Prostate gland (tissue), 2 donors: ENCODE measurements around the gene COPS8. TPM values are rescaled to one million over a fixed set of nuclear protein-coding genes. Genes with fewer than 3 reads are reported as not detected.

Source experiments
- DNase-seq: peaks from one replicate; pipeline ENCODE4 v3.0.0-alpha.2; 2019; ENCODE audit warnings: low spot score
- H3K27ac ChIP-seq, 2 donors: fragments of 200-600 bp; sonication (generic); 2 replicates each; pipeline ENCODE4 v1.5.1; 2017 to 2019
- H3K27me3 ChIP-seq: fragments of 200-600 bp; sonication (generic); replicated peaks from 2 replicates; pipeline ENCODE4 v1.5.1; 2019; ENCODE audit not compliant: insufficient read depth
- H3K36me3 ChIP-seq, 2 donors: fragments of 200-600 bp; sonication (generic); 1 replicate in 1 of 2; 2 replicates in 1 of 2; pipeline versions ENCODE4 v1.5.1 to v1.8.1; 2017 to 2019
- H3K4me1 ChIP-seq: fragments of 200-600 bp; sonication (generic); replicated peaks from 2 replicates; pipeline ENCODE4 v1.5.1; 2019
- H3K4me3 ChIP-seq, 2 donors: fragments of 200-600 bp; sonication (generic); 2 replicates each; pipeline ENCODE4 v1.5.1; 2017 to 2019
- H3K9me3 ChIP-seq: fragments of 200-600 bp; sonication (generic); 2 replicates; pipeline ENCODE4 v1.5.1; 2017
- POLR2A ChIP-seq: fragments of 450-650 bp; IDR thresholded peaks from one replicate; pipeline ENCODE4 v1.6.1; 2016; ENCODE audit warnings: antibody characterized with exemption, mild to moderate bottlenecking
- POLR2AphosphoS5 ChIP-seq: sonication (generic); formaldehyde crosslinking; IDR thresholded peaks from one replicate; pipeline ENCODE4 v1.6.1; 2017; ENCODE audit warnings: antibody characterized with exemption
- WGBS: methylation state at CpG from one replicate; pipeline ENCODE4 v1.1.5; 2018; 5-methylcytosine and 5-hydroxymethylcytosine counted together
- intact Hi-C: fragments of 100-400 bp; cut with DNase I; formaldehyde crosslinking; loops from one replicate; pipeline ENCODE4 v1.14.2; 2022
- total RNA-seq, 2 donors: library from RNA; depleted of rRNA; stranded (reverse); fragments of >200 nt; gene quantifications; one replicate each; pipeline ENCODE4 v1.1.0, GENCODE V29; 2016
- TF ChIP-seq, protein P1 (sequence below), 4 experiments: fragments of 200-600 bp in 2 of 4; fragments of 450-650 bp in 2 of 4; sonication (generic) in 2 of 4; IDR thresholded peaks; 1 replicate in 3 of 4; 2 replicates in 1 of 4; pipeline ENCODE4 v1.5.1; 2016 to 2019; ENCODE audit warnings: antibody characterized with exemption in 4 of 4, mild to moderate bottlenecking in 2 of 4, moderate library complexity in 2 of 4

Gene COPS8
- total RNA-seq, 2 donors from 2014 or later, result 73.1 to 90.0 TPM

DNA sequence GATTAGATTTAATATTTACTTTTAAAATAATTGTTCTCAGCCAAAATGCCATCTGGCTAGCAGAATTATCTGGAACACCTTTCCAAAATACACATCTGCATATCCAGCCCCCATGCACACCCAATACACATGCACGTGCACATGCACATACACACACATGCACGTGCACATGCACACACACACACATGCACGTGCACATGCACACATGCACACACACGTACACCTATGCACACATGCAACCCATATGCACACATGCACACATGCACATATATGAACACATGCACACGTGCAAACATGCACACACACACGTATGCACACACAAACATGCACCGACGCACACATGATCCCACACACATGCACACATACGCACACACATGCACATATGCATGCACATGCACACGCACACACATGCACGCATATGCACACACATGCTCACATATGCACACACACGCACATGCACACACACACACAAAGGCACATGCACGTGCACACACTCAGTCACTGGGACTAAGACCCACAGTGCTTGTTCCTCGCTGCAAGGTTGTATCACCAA lies 53.5 kb downstream of the COPS8 start:
- no peak overlapping the region for H3K4me3 ChIP-seq
- H3K27ac ChIP-seq, result no peak overlapping the region
- no peak for DNase-seq
- WGBS, result 91% methylated on average over 14 of the region's 14 CpGs
- no peaks in the 10 kb centered on the region for H3K27me3 ChIP-seq
- no peaks in the 10 kb centered on the region for H3K36me3 ChIP-seq
- intact Hi-C loops, result no loop called here
- no peaks in the 10 kb centered on the region for H3K4me1 ChIP-seq
- TF ChIP-seq POLR2AphosphoS5 (no peak), POLR2A (no peak)
- TF ChIP-seq, protein P1, sequence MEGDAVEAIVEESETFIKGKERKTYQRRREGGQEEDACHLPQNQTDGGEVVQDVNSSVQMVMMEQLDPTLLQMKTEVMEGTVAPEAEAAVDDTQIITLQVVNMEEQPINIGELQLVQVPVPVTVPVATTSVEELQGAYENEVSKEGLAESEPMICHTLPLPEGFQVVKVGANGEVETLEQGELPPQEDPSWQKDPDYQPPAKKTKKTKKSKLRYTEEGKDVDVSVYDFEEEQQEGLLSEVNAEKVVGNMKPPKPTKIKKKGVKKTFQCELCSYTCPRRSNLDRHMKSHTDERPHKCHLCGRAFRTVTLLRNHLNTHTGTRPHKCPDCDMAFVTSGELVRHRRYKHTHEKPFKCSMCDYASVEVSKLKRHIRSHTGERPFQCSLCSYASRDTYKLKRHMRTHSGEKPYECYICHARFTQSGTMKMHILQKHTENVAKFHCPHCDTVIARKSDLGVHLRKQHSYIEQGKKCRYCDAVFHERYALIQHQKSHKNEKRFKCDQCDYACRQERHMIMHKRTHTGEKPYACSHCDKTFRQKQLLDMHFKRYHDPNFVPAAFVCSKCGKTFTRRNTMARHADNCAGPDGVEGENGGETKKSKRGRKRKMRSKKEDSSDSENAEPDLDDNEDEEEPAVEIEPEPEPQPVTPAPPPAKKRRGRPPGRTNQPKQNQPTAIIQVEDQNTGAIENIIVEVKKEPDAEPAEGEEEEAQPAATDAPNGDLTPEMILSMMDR (IDR thresholded peaks at IDR 0.05), result no peak
- no peaks in the 10 kb centered on the region for H3K9me3 ChIP-seq

DNA sequence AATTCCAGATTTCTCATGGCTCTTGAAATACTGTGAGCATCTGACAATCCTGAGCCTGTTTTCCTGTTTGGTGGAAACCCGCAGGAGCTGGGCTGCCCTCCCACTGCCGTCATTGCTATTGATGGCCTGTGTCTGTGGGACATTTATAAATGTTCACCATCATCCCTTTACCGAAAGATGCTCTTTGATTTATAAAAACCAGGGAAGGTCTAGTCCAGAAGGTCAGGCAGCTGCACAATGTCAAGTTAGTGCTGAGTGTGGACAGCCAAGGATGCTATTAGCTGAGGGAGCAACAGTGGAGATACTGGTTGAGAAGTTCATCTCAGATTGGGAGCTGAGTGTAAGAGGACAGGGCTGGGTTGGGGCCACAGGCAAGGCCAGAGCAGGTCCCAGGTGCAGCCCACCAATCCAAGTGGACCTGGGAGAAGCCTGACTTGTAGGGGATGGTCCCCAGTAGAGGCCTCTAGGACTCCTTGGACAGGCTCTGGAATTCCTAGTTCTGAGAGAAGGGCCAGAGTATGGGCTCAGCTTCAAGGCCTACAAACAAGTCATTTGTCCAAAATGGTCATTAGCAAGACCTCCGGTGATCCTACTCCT lies 55.1 kb downstream of the COPS8 start:
- Histone ChIP-seq H3K4me3 (no peak overlapping the region), H3K27ac (peak overlapping the region; percentile 7 to 15), H3K27me3 (no peaks in the 10 kb centered on the region), H3K9me3 (no peaks in the 10 kb centered on the region), H3K36me3 (no peaks in the 10 kb centered on the region), H3K4me1 (no peaks in the 10 kb centered on the region)
- DNase-seq, result no peak
- intact Hi-C loops, result no loop called here
- WGBS, result 78% methylated on average over 4 of the region's 4 CpGs
- TF ChIP-seq POLR2A, result no peak
- TF ChIP-seq POLR2AphosphoS5, result no peak
- TF ChIP-seq, protein P1 (IDR thresholded peaks at IDR 0.05), result no peak

DNA sequence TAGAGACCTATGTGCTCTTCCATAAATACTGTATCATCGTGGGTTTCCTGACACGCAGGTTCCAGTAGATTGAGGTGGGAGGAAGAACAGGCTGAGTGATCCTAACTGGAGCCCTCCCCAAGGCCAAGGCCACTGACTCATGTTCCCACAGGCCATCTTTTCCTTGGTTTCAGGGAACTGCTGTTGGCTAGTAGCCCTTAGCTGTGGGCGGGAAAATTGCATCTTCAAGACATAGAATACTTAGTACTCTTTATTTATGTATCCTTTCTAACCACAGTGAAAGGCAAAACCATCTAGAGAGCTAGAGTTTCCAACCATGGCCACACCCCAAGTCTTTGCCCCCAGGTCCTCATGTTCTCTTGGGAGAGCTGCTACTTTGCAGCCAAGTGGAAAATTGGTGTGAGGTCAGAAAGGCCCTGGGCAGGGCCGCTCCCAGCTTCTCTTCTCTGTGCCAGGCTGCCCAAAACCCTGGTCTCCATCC lies 55.9 kb downstream of the COPS8 start:
- Histone ChIP-seq H3K27ac (no peak overlapping the region), H3K4me1 (no peaks in the 10 kb centered on the region), H3K27me3 (no peaks in the 10 kb centered on the region), H3K36me3 (no peaks in the 10 kb centered on the region), H3K9me3 (no peaks in the 10 kb centered on the region), H3K4me3 (no peak overlapping the region)
- 91% methylated on average over 4 of the region's 4 CpGs for WGBS
- intact Hi-C loops, result no loop called here
- DNase-seq, result no peak
- no peak for TF ChIP-seq POLR2AphosphoS5
- TF ChIP-seq POLR2A, result no peak
- TF ChIP-seq, protein P1 (IDR thresholded peaks at IDR 0.05), result no peak

DNA sequence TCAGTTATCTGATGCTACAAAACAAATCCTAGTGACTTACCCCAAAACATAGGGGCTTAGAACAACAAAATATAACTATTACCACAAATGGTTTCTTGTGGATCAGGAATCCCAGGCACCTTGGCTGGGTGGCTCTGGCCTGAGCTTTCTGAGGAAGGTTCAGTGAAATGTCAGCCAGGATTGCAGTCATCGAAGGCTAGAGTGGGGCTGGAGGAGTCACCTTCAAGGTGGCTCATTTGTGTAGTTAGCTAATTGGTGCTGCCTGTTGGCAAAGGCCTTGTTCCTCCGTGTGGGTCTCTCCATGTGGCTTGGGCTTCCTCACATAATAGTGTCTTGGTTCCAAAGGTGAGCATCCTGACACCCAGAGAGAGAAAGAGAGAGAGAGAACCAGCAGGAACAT lies 57.4 kb downstream of the COPS8 start:
- no peak for TF ChIP-seq POLR2AphosphoS5
- no peak for TF ChIP-seq POLR2A
- intact Hi-C loops, result no loop called here
- WGBS, result 65% methylated on average over 2 of the region's 2 CpGs
- no peak overlapping the region for H3K4me3 ChIP-seq
- H3K27ac ChIP-seq, result peak overlapping the region; percentile 34 to 42
- no peaks in the 10 kb centered on the region for H3K36me3 ChIP-seq
- H3K27me3 ChIP-seq, result no peaks in the 10 kb centered on the region
- H3K4me1 ChIP-seq, result no peaks in the 10 kb centered on the region
- no peak for DNase-seq
- H3K9me3 ChIP-seq, result no peaks in the 10 kb centered on the region

DNA sequence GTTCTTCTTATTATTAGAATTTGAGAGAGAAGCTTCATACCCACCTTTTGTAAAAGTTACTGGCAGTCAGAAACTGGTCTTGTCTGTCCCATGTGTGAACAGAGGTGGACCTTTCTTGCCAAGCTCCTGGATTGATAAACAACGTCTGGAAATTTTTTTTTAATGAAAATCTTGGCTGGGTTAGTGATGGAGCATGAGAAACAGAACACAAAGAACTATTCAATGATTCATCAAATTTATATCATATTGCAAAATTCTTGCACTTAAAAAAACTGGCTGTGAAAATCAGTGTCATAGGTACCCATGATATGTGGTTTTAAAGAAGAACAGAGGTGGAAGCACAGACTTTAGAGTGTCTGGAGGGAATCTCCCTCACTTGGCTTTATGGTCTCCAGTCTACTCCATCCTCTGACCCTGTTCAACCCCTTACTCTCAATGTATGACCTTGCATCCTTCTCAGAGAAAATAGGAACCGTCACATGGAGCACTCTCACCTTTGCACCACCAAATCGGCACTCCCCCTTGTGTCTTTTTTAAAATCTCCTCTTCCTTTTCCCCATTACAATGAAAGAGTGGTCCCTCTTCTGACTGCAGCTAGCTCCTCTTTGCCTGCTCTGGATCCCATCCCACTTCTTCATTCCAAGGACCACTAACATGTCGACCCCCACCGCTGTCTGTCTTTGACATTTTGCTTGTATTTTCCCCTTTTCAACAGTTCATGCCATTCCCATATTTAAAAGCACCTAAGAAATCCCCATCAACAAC lies 58.2 kb downstream of the COPS8 start:
- intact Hi-C loops, result no loop called here
- H3K36me3 ChIP-seq, result no peaks in the 10 kb centered on the region
- H3K27ac ChIP-seq, result peak overlapping the region; percentile 34 to 42
- WGBS, result 75% methylated on average over 5 of the region's 5 CpGs
- no peaks in the 10 kb centered on the region for H3K9me3 ChIP-seq
- TF ChIP-seq POLR2A (no peak), POLR2AphosphoS5 (no peak)
- TF ChIP-seq, protein P1 (IDR thresholded peaks at IDR 0.05), result no peak
- DNase-seq, result no peak
- no peak overlapping the region for H3K4me3 ChIP-seq
- no peaks in the 10 kb centered on the region for H3K27me3 ChIP-seq
- no peaks in the 10 kb centered on the region for H3K4me1 ChIP-seq
